Heart left ventricle (tissue), 13 donors: ENCODE data around the gene ZDHHC11B.

Experiments
- POLR2A ChIP-seq, 2 donors: fragments of 450-650 bp; IDR thresholded peaks; one replicate each; pipeline ENCODE4 v1.6.1; 2017; ENCODE audit warnings: antibody characterized with exemption in 2 of 2, mild to moderate bottlenecking in 2 of 2, moderate library complexity in 2 of 2
- TF ChIP-seq, protein P1 (sequence below), 12 donors: fragments of 200-600 bp; sonication (generic) in 4 of 12; IDR thresholded peaks; one replicate each; pipeline versions ENCODE4 v1.5.0 to v1.8.0; 2018 to 2022; ENCODE audit warnings: antibody characterized with exemption in 12 of 12, mild to moderate bottlenecking in 5 of 12
- donor health status: ischemic (EF 13 %, LVEDD 7.1; RV severe dilation, severe dysfunction).
- donor health status: DM: no; HTN: yes; CAD: no.
- donor health status: DM: no; HTN: no; CAD: no.
- donor health status: ischemic (EF 25% LVEDD 6.9; RV normal size, moderate dysfunction).
- donor health status: ischemic (EF 25% LVEDD 5.7; RV mildly dilated, moderate dysfunction).
- donor health status: ischemic (EF 35%, LVEDD 5.7; RV mildly dilated, moderate dysfunction).
- donor health status: nonischemic (EF 11% LVEDD 7.7; RV severe dilation, severe dysfunction).
- donor health status: DM: yes; HTN: yes; CAD: no.
- donor health status: PGD.
- donor health status: ischemic (EF 29% LVEDD 5.4; RV normal size, mild dysfunction).
- donor health status: nonischemic (EF 23%, LVEDD 6.1; RV moderate dilation, normal function).

DNA sequence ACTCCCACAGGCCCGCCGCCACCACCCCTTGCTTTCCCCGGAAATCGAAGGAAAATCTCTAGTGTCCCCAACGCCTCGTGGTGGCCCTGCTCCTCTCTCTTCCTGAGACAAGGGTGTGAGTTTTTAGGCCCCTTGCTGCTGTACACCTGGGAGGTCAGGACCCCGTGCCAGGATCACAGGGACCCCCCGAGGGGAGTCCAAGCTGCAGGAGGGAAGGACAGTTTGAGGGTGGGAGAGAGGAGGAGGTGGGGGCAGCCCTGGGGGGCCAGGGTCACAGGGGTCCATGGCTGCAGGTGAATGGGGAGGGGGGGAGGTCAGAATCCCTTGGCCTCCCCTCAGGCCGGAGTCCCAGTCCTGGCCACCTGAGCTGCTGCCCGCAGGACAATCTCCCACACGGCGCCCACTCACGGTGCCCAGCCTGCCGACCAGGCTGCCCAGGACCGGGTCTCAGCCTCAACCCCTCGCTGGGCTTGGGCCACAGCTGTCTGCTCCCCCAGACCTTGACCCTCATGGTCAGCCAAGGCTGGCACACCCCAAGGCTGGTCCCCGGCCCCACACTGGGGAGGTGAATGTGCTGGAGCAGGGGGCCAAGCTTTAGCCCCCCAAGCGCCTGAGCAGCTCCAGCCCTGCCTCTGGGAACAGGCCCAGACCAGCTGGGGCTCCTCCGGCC lies 111.2 kb downstream of the ZDHHC11B start:
- TF ChIP-seq, protein P1, sequence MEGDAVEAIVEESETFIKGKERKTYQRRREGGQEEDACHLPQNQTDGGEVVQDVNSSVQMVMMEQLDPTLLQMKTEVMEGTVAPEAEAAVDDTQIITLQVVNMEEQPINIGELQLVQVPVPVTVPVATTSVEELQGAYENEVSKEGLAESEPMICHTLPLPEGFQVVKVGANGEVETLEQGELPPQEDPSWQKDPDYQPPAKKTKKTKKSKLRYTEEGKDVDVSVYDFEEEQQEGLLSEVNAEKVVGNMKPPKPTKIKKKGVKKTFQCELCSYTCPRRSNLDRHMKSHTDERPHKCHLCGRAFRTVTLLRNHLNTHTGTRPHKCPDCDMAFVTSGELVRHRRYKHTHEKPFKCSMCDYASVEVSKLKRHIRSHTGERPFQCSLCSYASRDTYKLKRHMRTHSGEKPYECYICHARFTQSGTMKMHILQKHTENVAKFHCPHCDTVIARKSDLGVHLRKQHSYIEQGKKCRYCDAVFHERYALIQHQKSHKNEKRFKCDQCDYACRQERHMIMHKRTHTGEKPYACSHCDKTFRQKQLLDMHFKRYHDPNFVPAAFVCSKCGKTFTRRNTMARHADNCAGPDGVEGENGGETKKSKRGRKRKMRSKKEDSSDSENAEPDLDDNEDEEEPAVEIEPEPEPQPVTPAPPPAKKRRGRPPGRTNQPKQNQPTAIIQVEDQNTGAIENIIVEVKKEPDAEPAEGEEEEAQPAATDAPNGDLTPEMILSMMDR (IDR thresholded peaks at IDR 0.05) = no peak
- TF ChIP-seq POLR2A (IDR thresholded peaks at IDR 0.05) = no peak
